ENCODE data around the gene DSCAML1.

The DSCAML1 gene, protein sequence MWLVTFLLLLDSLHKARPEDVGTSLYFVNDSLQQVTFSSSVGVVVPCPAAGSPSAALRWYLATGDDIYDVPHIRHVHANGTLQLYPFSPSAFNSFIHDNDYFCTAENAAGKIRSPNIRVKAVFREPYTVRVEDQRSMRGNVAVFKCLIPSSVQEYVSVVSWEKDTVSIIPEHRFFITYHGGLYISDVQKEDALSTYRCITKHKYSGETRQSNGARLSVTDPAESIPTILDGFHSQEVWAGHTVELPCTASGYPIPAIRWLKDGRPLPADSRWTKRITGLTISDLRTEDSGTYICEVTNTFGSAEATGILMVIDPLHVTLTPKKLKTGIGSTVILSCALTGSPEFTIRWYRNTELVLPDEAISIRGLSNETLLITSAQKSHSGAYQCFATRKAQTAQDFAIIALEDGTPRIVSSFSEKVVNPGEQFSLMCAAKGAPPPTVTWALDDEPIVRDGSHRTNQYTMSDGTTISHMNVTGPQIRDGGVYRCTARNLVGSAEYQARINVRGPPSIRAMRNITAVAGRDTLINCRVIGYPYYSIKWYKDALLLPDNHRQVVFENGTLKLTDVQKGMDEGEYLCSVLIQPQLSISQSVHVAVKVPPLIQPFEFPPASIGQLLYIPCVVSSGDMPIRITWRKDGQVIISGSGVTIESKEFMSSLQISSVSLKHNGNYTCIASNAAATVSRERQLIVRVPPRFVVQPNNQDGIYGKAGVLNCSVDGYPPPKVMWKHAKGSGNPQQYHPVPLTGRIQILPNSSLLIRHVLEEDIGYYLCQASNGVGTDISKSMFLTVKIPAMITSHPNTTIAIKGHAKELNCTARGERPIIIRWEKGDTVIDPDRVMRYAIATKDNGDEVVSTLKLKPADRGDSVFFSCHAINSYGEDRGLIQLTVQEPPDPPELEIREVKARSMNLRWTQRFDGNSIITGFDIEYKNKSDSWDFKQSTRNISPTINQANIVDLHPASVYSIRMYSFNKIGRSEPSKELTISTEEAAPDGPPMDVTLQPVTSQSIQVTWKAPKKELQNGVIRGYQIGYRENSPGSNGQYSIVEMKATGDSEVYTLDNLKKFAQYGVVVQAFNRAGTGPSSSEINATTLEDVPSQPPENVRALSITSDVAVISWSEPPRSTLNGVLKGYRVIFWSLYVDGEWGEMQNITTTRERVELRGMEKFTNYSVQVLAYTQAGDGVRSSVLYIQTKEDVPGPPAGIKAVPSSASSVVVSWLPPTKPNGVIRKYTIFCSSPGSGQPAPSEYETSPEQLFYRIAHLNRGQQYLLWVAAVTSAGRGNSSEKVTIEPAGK (N-terminal part only)

GRCh38 chr11:117796872-117797529 lies at the start of gene DSCAML1:
TSS of gene DSCAML1 (minus strand) at chr11:117797216. CDS start at chr11:117797079, 137 bp downstream.
- DNase-seq (ENCODE audit: low read depth), result no peak

DNA sequence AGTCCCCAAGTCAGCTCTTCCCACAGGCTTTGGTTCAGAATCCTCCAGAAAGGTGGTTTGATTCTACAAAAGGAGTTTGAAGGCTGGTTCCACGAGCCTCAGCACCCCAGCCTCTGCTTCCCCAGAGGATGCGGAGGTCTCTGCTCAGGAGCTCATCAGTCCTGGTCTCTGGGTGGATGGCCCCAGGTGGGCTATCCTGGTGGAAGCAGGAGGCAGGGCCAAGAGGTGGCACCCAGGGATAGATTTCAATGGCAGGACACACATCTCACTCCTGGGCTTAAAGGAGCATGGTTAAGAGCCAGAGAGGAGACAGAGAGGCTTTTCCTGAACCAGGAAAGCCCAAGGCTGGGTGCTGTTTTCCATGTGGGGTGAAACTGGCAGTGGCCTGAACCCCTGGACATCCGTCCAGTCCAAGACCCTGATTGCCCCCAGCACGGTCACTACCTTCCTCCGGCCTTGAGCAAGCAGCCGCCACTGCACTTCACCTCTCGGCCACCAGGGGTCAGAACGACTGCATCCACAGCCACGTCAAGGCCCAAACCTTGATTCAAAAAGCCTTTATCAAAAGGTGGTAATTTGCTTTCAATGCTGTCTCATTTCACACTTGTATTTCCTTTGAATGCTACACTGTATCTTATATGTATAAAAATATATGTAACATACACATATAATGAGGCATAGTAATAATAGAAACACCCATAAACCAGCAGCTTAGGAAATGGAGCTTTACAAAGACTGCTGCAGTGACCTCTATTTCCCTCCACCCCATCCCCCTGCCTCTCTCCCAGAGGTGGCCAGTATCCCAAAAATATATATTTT lies 46.9 kb upstream of the DSCAML1 start:
- peak; percentile 57 for DNase-seq (ENCODE audit: low read depth)

DNA sequence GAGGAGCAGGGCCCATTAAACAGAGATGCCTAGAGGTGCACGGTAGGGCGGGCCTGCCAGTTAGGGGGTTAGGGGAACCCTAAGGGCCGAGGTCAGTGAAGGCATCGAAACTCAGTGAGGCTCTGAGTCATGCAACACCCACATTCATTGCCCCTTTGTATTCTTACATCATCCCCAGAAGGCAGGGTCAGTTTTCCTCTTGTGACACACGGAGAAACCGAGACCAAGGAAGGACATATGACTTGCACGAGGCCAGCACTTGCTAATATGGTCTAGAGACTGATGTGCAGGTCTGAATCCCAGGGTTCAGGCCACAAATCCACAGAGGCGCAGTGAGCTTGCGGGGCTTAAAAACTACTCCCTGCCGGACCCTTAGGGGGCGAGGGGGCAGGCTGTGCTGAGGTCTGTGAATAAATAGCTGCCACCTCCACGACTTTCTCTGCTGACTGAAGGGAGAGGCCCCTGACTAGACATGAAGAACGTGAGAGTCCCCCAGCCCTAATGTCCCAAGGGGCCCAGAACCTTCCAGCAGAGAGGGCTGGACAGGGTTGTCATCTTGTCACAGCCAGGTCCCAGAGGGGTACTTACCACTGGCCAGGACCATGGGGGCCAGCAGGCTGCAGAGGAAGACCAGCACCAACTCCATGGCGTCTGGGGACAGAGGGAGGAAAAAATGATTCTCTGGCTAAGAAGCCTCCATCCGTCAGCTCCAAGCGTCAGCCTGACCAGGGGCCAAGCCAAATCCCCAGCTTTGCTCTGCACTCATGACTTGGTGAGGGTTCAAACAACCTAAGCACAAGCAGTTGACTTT lies 45.3 kb upstream of the DSCAML1 start:
- DNase-seq (ENCODE audit: low read depth), result no peak

DNA sequence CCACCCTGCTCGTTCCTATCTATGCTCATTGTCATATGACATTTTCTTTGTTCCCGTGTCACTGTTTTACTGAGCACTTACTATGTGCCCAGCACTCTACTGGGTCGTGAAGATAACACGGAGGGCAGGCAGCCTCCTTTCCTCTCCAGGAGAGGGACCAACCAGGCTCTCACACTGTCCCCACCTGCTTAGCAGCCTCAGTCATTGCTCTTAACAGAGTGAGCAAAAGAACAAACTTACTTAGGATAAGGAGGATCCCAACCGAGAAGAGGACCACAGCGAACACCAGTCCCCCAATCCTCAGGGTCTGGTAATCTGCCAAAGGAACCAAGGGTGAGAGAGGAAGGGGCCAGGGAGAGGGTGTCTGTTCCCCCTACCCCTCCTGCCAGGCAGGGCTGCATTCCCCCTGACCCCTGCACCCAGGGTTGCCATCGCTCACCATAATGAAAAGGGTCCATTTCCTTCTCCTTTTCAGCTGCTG lies 44.6 kb upstream of the DSCAML1 start:
- no peak for DNase-seq (ENCODE audit: low read depth)

- DNase-seq (ENCODE audit: low read depth), result no peak
Observed at GRCh38 chr11:117840881-117841550, 44.0 kb upstream of the DSCAML1 start.

GRCh38 chr11:117839936-117840813 lies 43.2 kb upstream of the DSCAML1 start:
- no peak for DNase-seq (ENCODE audit: low read depth)

- DNase-seq (ENCODE audit: low read depth), result no peak
Observed at GRCh38 chr11:117839380-117839881, 42.4 kb upstream of the DSCAML1 start.

DNA sequence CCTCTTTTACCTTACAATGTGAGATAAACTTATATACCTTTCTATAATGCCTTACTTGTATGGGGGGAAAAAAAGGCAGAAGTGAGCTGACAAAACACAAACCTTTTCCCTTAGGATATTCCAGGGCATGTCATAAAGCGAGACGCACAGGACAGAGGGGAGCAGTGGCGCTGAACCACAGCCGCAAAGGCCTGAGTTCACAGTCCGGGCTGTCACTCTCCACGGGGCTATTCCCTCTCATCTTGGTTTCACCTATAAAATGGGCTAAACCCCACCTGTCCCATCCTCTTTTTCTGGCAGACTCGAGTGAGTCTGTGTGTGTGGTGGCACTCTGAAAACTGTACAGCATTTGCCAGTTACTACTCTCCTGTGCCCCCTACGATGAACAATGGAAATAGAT lies 41.9 kb upstream of the DSCAML1 start:
- no peak for DNase-seq (ENCODE audit: low read depth)

DNA sequence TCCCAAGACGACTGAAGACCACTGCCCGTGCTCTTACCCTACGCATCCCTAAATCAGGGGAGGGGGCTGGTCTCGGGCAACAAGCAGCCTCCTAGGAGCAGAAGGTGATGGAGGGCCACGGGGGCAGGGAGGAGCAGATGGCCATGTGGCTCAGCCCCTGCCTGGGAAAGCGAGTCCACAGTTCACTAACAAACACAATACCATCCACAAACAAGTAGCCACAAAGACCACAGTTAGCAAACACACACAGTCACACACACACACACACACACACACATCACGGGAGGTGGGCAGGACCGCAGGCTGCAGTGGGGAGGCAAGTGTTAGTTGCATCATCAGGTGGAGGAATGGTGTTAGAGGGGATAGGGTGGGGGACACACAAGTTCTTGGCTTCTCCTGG lies 40.8 kb upstream of the DSCAML1 start:
- no peak for DNase-seq (ENCODE audit: low read depth)

GRCh38 chr11:117837070-117837776 lies 40.2 kb upstream of the DSCAML1 start:
- no peak for DNase-seq (ENCODE audit: low read depth)

GRCh38 chr11:117836077-117836960 lies 39.3 kb upstream of the DSCAML1 start:
- no peak for DNase-seq (ENCODE audit: low read depth)

DNA sequence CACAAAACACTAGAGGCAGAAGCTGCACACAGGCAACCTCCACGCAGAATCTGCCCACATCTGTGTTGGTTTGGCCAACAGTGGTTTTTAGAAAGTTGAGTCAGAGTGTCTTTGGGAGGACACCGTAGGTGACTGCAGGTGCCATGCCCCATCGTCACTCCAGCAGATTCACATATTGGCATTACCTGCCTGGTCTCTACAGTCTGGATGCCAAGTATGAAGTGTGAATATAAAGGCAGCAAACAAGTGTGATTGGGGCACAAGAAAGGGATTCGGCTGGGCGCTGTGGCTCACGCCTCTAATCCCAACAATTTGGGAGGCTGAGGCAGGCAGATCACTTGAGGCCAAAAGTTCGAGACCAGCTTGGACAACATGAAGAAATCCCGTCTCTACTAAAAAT lies 38.6 kb upstream of the DSCAML1 start:
- no peak for DNase-seq (ENCODE audit: low read depth)

DNA sequence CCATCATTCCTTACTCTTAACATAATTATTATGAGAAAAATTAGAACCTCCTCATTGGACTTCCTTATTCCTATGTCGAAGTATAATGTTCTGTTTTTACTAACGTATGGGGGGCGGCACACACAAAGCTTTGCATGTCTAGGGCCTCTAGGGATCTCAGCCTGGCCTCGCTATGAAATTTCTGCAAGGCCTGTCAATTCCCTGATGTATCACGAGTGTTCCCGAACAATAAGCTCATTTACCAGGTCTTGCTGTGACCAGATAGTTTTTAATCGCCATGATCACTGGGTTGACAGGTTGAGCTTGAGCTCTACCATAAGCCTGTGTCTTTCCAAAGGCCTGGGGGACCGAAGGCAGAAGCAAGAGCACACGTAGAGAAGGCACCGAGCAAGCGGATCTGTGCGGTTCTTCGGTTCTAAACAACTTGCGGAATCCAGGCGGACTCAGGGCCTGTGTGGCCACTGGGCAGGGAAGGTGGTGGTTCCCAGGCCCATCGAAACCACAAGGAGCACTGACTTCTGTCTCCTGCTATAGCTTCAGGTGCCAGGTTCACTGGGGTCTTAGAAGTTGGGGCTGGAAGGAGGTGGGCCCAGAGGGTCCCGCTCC lies 37.9 kb upstream of the DSCAML1 start:
- no peak for DNase-seq (ENCODE audit: low read depth)

DNA sequence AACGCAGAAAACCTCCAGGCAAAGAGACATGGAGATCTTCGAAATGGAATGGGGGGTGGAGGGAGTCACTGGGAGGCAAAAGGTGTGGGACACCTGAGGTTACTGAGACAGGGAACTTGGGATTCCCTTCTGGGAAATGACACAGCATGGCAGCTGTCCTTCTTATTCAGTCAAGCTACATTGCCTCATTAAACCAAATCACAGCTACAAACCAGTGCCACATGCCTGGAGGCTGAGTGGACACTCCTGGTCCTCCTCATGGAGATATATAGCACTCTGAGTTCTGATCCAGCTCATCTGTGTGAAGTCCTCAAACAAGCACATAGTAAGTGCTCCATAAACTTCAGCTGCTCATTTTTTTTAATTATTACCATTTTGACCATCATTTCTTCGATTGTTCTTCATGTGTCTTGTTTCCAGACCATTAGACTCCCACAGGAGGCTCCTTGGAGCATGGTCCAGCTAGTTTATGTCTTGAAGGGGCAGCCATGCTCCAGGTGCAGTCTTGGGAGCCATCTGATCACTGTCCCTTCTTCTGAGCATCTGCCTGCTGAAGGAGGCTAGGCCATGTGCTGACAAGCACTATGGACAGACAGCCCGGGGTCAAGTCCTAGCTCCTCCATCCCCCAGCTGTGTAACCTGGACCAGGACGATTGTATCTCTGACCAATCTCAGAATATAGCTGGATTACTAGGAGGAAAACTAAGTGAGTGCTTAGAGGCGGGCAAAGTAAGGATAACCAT lies 37.2 kb upstream of the DSCAML1 start:
- no peak for DNase-seq (ENCODE audit: low read depth)

DNA sequence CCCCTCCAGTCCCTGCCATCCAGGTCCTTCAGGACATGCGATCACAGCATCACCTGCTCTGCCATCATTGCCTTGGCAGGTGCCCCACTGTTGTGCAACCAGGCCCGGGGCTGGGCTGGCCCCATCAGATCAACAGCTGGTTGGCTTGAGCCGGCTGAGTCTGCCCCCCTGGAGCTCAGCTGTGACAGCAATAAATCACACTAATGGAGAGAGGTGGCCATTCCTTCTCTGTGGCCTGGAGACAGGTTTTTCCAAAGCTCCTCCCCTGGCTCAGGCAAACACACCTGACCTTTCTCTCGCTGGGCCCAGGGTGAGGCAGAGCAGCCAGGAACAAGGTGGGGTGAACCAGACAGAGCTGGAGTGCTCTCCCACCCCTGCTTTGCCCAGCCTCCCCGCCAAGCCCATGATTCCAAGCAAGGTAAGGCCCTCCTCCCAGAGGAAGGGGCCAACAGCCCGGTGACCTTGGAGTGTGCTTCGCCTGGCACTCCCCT lies 36.4 kb upstream of the DSCAML1 start:
- DNase-seq (ENCODE audit: low read depth), result no peak
